Stimulated activated naive B cell treated with anti-CD40 and anti-IgM and Interleukin-4, amounts not matched to agents 10 μg/mL and 1 μg/mL and 100 μg/mL, for 72 hours (primary cell): Measurements from ENCODE around the gene SND1.

Experiments used
- ATAC-seq, 2 donors: fragments of 150-1000 bp; cut with Tn5 transposase; replicated peaks; 2 replicates each; pipeline ENCODE4 v1.10.0; 2021; ENCODE audit warnings: moderate library complexity in 1 of 2
- DNase-seq: peaks from one replicate; pipeline ENCODE4 v3.0.0; 2021
- H3K27ac Mint-ChIP-seq: one replicate; pipeline ENCODE4 v1.8.0; 2022; ENCODE audit warnings: mild to moderate bottlenecking, mixed read lengths
- H3K27me3 Mint-ChIP-seq, 2 donors: one replicate each; pipeline ENCODE4 v1.8.0; 2022; ENCODE audit warnings: mixed read lengths in 2 of 2
- H3K36me3 Mint-ChIP-seq, 2 donors: one replicate each; pipeline ENCODE4 v1.8.0; 2022; ENCODE audit warnings: mixed read lengths in 2 of 2, mild to moderate bottlenecking in 1 of 2
- H3K4me1 Mint-ChIP-seq, 2 donors: one replicate each; pipeline ENCODE4 v1.8.0; 2022; ENCODE audit warnings: mixed read lengths in 2 of 2, mild to moderate bottlenecking in 1 of 2
- H3K4me3 Mint-ChIP-seq, 2 donors: one replicate each; pipeline ENCODE4 v1.8.0; 2022; ENCODE audit warnings: mild to moderate bottlenecking in 2 of 2, mixed read lengths in 2 of 2, moderate library complexity in 1 of 2
- H3K9me3 Mint-ChIP-seq, 2 donors: one replicate each; pipeline ENCODE4 v1.8.0; 2022; ENCODE audit warnings: mixed read lengths in 2 of 2, mild to moderate bottlenecking in 1 of 2

The SND1 gene

DNA sequence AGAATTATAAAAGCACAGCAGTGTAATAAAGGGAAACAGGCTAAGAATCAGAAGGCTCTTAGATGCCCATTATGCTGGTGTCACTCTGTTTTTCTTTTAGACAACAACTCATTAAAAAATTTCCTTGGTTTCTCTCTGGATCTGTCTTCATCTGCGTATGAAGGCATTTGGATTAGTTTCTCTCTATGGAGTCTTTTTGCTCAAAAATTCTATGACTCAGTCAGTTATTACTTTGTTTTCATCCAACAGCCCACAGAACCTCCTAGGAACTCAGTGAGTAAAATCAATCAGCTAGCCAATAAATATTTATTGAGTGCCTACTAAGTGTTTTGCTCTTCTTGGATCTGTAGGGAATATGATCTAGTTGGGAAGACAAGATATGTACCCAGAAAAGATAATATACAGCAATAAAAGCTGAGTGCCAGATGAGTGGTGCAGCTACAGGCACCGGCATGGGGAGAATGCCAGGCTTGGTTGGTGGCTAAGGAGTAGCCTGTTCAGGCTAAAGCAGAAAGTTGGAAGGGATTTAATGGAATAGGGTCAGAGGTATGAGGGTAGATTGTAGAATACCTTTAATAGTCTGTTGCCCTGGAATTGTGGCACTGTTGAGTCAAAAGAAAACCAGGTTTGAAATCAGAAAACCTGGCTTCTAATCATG lies 223.1 kb downstream of the SND1 start:
- ATAC-seq (no peak), DNase-seq (no peak)
- Mint-ChIP-seq H3K27me3 (no peaks in the 10 kb centered on the region), H3K36me3 (peaks cover 20 to 36% of the 10 kb centered on the region in 2 donors), H3K9me3 (no peaks in the 10 kb centered on the region), H3K4me1 (peaks cover 7 to 8% of the 10 kb centered on the region in 2 donors), H3K4me3 (no peak overlapping the region), H3K27ac (no peak overlapping the region)

DNA sequence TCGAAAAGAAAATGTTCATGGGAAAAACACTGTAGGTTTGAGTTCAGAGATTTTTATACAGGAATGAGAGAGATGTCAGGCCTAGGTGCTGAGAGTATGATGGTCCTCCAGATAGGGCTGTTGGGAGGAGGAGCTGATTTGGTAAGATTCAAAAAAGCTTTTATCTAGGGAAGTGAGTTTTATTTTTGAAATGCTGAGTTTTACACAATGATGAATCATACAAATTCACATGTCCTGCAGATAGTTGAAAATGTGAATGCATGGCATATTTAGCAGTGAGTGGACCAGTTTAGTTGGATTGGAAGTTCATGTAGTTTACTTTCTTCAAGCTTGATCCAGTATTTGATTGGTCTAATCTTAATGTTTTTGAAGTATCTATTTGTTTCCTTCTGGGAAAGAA lies 224.4 kb downstream of the SND1 start:
- Mint-ChIP-seq H3K27me3 (no peaks in the 10 kb centered on the region), H3K4me1 (peaks cover 6 to 10% of the 10 kb centered on the region in 2 donors), H3K27ac (no peak overlapping the region), H3K9me3 (no peaks in the 10 kb centered on the region), H3K4me3 (no peak overlapping the region), H3K36me3 (peaks cover 20 to 34% of the 10 kb centered on the region in 2 donors)
- ATAC-seq (no peak), DNase-seq (no peak)

DNA sequence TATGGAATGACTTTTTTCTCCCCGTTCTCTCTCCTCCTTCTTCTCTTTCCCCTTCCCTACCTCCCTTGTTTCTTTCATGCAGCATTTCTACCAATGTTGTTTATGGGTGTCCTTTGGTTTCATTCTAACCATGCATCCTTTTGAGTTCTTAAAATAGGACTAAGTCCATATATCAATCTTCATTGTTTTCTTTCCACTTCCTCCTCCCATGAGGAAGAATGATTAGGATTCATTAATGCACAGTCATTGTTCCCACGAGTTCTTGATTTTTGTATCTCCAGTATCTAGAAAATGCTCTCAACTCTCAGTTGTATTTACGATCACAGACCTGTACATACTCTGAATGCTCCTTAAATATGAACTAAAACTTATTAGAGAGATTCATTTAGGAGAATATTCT lies 226.0 kb downstream of the SND1 start:
- Mint-ChIP-seq H3K4me3 (no peak overlapping the region), H3K4me1 (peaks cover 8 to 11% of the 10 kb centered on the region in 2 donors), H3K27ac (no peak overlapping the region), H3K36me3 (peaks cover 15 to 25% of the 10 kb centered on the region in 2 donors), H3K9me3 (no peaks in the 10 kb centered on the region), H3K27me3 (no peaks in the 10 kb centered on the region)
- DNase-seq = no peak
- ATAC-seq = no peak

DNA sequence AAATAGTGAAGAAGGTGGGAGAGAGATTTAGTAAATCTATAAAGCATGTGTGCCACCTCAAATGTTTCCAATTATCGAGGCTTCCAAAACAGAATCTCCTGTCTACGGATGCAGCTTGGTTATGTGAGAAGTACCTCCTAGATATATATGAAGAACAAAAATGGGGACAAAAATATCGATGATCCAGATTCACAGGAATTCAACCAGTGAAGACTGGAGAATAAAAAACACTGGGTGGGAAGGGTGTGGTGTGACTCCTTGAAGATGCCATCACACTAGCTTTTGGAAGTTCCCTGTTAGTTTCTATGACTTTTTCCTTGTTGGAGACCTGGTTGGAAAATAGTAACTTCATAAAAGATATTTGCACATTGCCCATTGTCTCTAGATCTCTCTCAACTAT lies 226.8 kb downstream of the SND1 start:
- H3K36me3 Mint-ChIP-seq = peaks cover 15 to 24% of the 10 kb centered on the region in 2 donors
- H3K4me1 Mint-ChIP-seq = peaks cover 8 to 11% of the 10 kb centered on the region in 2 donors
- ATAC-seq (no peak), DNase-seq (no peak)
- no peak overlapping the region for H3K4me3 Mint-ChIP-seq
- no peaks in the 10 kb centered on the region for H3K9me3 Mint-ChIP-seq
- H3K27ac Mint-ChIP-seq = no peak overlapping the region
- H3K27me3 Mint-ChIP-seq = no peaks in the 10 kb centered on the region

DNA sequence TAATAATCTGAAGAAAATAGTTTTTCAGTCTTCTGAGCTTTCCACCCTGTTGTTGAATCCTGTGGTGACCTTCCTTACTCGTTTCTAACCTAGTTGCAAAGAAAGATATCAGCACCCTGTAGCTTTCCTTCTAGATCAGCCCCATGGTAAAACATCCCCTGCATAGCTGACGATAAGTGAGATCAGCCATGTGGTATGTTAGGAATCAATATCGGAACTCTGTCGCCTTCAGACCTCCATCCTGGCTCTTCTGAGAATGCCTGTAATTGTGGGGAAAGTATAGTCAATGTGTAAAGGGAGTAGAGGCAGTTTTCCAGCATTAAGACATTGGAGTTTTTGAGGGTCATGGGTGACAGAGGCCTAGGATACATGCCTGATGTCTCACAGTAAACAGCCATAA lies 227.4 kb downstream of the SND1 start:
- ATAC-seq (no peak), DNase-seq (no peak)
- Mint-ChIP-seq H3K4me3 (no peak overlapping the region), H3K9me3 (no peaks in the 10 kb centered on the region), H3K27ac (no peak overlapping the region), H3K4me1 (peaks cover 8 to 9% of the 10 kb centered on the region in 2 donors), H3K27me3 (no peaks in the 10 kb centered on the region), H3K36me3 (peaks cover 15 to 19% of the 10 kb centered on the region in 2 donors)

DNA sequence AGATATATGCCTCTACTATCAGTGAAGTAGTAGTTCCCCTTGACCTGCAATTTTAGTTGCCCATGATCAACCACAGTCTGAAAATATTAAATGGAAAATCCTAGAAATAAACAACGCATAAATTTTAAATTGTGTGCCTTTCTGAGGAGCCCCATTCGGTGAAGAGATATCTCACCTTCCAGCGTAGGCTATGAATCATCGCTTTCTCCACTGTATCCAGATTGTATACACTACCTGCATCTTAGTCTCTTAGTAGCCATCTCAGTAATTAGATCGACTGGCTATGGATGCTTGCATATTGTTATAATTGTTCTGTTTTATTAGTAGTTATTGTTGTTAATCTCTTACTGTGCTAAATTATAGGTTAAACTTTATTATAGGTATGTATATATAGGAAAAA lies 227.9 kb downstream of the SND1 start:
- no peaks in the 10 kb centered on the region for H3K9me3 Mint-ChIP-seq
- ATAC-seq (no peak), DNase-seq (no peak)
- no peaks in the 10 kb centered on the region for H3K27me3 Mint-ChIP-seq
- peaks cover 8 to 12% of the 10 kb centered on the region in 2 donors for H3K4me1 Mint-ChIP-seq
- H3K36me3 Mint-ChIP-seq = peaks cover 18 to 22% of the 10 kb centered on the region in 2 donors
- no peak overlapping the region for H3K27ac Mint-ChIP-seq
- H3K4me3 Mint-ChIP-seq = no peak overlapping the region

DNA sequence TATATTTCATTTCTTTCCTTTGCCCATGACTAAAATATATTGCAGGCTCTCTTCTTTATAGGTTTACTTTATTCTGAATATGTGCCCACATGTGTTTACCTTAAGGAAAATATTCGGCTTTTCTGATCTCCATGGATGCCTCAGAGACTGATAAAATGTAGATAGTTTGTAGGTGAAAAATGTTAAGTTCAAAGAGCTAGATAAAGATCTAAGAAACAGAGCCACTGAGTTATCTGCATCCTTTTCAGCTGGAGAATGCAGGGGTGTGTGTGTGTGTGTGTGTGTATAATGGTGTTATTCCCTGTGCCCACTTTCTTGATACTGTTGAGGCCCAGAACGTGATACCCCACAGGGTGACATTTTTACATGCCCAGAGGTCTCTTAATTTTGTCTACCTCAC lies 228.5 kb downstream of the SND1 start:
- Mint-ChIP-seq H3K9me3 (no peaks in the 10 kb centered on the region), H3K27ac (no peak overlapping the region), H3K36me3 (peaks cover 14 to 22% of the 10 kb centered on the region in 2 donors), H3K27me3 (no peaks in the 10 kb centered on the region), H3K4me3 (no peak overlapping the region), H3K4me1 (peaks cover 8 to 12% of the 10 kb centered on the region in 2 donors)
- DNase-seq (no peak), ATAC-seq (no peak)

DNA sequence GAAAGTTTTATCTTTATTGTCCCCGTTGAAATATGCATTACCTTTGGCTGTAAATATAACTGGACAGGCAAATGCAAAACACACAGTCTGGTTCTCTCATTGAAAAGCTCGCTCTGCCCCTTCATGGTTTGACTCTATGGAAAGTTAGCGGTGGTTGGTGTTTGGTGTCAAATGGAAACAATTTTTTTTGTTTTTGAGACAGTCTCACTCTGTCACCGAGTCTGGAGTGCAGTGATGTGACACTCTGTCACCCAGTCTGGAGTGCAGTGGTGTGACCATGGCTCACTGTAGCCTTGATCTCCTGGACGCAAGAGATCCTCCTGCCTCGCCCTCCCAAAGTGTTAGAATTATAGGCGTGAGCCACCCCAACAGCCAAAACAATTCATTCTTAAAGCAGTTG lies 229.6 kb downstream of the SND1 start:
- H3K27me3 Mint-ChIP-seq = no peaks in the 10 kb centered on the region
- H3K9me3 Mint-ChIP-seq = no peaks in the 10 kb centered on the region
- H3K27ac Mint-ChIP-seq = peak overlapping the region; percentile 3
- H3K4me3 Mint-ChIP-seq = no peak overlapping the region
- H3K4me1 Mint-ChIP-seq = peaks cover 8 to 10% of the 10 kb centered on the region in 2 donors
- ATAC-seq (peak in 1 of 2 donors; percentile 58), DNase-seq (no peak)
- H3K36me3 Mint-ChIP-seq = peaks cover 16 to 24% of the 10 kb centered on the region in 2 donors

DNA sequence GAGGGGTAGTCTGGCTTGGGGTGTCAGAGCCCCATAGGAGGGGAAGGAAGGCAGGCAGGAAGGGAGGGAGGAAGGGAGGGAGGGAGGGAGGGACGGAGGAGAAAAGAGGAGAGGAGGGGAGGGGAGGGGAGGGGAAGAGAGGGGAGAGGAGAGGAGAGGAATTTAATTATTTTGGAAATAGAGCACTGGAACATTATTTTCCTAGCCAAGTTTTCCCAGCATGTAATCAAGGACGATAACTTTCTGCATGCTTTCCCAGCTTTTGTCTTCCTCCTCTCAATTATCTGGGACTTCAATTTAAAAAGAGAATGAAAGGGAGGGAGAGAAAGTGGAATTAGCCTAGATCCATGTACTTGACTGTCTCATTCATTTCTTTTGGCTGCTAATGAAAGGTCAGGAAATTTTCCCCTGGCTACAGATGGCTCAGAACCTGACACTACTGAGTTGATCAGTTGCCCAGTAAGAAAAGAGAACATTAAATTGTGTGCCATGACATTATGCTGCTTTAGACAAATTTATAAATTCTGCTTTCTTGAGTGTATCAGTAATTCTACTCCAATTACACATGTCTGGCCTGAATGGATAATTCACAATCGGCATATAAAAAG lies 230.4 kb downstream of the SND1 start:
- DNase-seq (no peak), ATAC-seq (no peak)
- H3K4me3 Mint-ChIP-seq = no peak overlapping the region
- no peak overlapping the region for H3K27ac Mint-ChIP-seq
- peaks cover 10 to 13% of the 10 kb centered on the region in 2 donors for H3K4me1 Mint-ChIP-seq
- H3K9me3 Mint-ChIP-seq = no peaks in the 10 kb centered on the region
- H3K36me3 Mint-ChIP-seq = peaks cover 23 to 32% of the 10 kb centered on the region in 2 donors
- H3K27me3 Mint-ChIP-seq = no peaks in the 10 kb centered on the region

DNA sequence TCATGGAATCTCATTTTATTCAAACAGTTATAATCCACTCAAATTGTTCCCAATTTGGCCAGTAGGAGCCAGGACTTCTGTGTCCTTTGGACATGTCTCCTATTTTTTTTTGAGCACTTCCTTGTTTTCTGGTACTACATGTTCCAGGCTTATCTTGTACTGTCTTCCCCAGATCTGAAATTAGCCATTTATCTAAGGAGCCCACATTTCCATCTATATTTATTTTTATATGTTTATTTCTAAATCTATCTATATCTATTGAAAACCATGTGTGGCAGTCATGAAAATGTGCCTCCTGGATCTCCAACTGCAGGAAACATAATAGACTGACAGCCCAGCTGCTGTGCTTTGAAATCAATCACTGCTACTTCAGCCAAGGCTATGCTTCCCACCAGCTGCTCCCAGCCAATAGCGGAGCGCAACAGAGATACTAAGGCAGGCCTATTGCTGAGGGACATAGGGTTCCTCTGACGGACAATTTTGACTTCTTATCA lies 232.1 kb downstream of the SND1 start:
- H3K27ac Mint-ChIP-seq = no peak overlapping the region
- H3K4me3 Mint-ChIP-seq = no peak overlapping the region
- DNase-seq (no peak), ATAC-seq (no peak)
- no peaks in the 10 kb centered on the region for H3K27me3 Mint-ChIP-seq
- H3K4me1 Mint-ChIP-seq = peaks cover 10 to 13% of the 10 kb centered on the region in 2 donors
- no peaks in the 10 kb centered on the region for H3K9me3 Mint-ChIP-seq
- H3K36me3 Mint-ChIP-seq = peaks cover 30 to 49% of the 10 kb centered on the region in 2 donors

DNA sequence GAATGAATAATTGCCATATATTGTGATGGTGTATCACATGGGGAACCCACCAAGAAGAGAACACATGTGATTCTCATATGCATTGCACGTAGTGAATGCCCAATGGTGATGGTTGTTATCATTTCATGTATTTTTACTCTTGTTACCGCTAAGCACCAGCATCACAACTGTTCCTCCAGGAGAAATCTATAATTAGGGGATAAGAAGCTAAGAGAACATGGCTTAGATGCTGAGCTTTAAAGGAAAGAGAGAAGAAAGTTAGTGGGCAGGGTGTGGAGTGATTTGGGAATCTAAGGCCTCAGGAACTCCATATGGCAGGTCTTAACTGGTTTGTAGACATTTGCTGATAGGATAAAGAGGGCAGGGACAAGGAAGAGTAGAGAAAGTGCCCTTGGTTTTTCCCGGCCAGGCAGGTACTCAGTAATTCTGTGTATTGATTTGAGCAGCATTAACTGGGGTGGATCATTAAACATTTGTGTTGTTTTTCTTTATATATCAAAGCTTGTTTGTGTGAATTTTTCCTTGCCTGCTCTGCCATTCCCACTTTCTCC lies 233.3 kb downstream of the SND1 start:
- H3K27me3 Mint-ChIP-seq = no peaks in the 10 kb centered on the region
- H3K4me1 Mint-ChIP-seq = peaks cover 15 to 21% of the 10 kb centered on the region in 2 donors
- H3K27ac Mint-ChIP-seq = no peak overlapping the region
- ATAC-seq (no peak), DNase-seq (no peak)
- no peaks in the 10 kb centered on the region for H3K9me3 Mint-ChIP-seq
- H3K36me3 Mint-ChIP-seq = peaks cover 39 to 60% of the 10 kb centered on the region in 2 donors
- no peak overlapping the region for H3K4me3 Mint-ChIP-seq

DNA sequence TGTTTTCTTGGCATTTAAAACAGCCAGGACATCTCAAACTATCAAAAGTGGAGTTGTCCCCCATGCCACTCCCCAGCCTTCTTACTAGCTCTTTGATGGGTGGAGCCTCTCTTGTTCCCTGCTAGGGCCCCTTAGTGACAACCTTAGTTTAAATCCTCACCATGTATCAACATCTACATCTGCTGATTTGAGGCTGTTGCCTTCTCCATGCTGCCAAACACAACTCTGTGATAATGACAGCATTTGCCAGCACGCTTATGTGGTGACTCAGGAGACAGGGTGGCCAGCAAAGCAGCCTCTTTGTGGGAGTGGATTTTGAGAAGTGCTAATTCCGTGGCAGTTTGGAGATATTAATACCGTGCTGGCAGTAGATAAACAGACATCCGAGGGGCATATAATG lies 233.8 kb downstream of the SND1 start:
- Mint-ChIP-seq H3K36me3 (peaks cover 40 to 65% of the 10 kb centered on the region in 2 donors), H3K9me3 (no peaks in the 10 kb centered on the region), H3K4me3 (no peak overlapping the region), H3K27me3 (no peaks in the 10 kb centered on the region), H3K27ac (no peak overlapping the region), H3K4me1 (peaks cover 13 to 23% of the 10 kb centered on the region in 2 donors)
- ATAC-seq = no peak
- DNase-seq = no peak

DNA sequence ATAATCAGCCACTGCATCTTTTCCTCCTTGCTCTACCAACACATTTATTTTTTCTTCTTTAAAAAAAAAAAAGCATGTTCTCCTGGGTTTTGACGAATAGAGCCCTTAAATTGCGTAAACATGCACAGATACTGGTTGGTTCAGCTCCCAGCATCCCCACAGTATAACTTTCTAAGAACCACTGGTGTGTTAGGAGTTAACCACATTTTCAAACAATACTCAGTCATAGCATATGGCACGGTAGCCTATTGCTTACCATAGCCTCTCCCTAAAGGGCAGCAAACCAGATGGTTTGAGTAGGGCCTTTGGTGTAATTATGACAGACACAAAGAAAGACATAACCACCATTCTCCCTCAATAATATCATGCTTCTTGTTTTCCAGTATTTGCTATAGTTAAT lies 234.3 kb downstream of the SND1 start:
- Mint-ChIP-seq H3K9me3 (no peaks in the 10 kb centered on the region), H3K4me1 (peaks cover 13 to 23% of the 10 kb centered on the region in 2 donors), H3K27me3 (no peaks in the 10 kb centered on the region), H3K4me3 (no peak overlapping the region), H3K27ac (no peak overlapping the region), H3K36me3 (peaks cover 43 to 69% of the 10 kb centered on the region in 2 donors)
- no peak for DNase-seq
- ATAC-seq = no peak

DNA sequence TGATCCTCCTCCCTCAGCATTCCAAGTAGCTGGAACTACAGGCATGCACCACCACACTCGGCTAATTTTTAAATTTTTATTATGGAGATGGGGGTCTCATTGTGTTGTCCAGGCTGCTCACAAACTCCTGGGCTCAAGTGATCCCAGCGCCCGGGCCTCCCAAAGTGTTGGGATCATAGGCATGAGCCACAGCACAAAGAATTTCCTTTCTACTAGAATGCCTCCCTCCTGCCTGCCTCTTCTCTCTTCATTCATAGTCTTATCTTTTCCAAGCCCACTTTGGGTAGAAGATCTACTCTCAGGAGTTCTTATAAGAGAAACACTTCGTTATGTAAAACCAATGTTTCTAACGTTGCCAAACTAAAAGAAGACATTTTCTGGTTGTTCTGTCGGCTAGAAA lies 235.1 kb downstream of the SND1 start:
- H3K9me3 Mint-ChIP-seq = no peaks in the 10 kb centered on the region
- H3K4me1 Mint-ChIP-seq = peaks cover 17 to 22% of the 10 kb centered on the region in 2 donors
- DNase-seq (no peak), ATAC-seq (no peak)
- H3K4me3 Mint-ChIP-seq = no peak overlapping the region
- peaks cover 48 to 74% of the 10 kb centered on the region in 2 donors for H3K36me3 Mint-ChIP-seq
- H3K27ac Mint-ChIP-seq = no peak overlapping the region
- no peaks in the 10 kb centered on the region for H3K27me3 Mint-ChIP-seq

DNA sequence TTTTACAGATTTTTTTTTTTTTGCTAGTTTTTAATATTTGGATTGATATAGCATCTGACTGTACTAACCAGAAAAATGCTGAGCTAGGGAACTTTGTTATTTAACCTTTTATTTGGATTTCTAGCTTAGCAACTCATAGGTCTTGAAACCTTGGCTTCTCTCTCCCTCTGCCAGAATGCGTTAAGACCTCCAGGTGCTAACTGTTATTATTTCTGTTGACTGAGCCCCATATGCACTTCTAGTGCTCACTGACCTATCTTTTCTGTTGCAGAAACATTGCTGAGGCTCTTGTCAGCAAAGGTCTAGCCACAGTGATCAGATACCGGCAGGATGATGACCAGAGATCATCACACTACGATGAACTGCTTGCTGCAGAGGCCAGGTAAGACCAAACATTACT lies 235.6 kb downstream of the SND1 start:
- Mint-ChIP-seq H3K36me3 (peaks cover 50 to 79% of the 10 kb centered on the region in 2 donors), H3K9me3 (no peaks in the 10 kb centered on the region), H3K4me3 (no peak overlapping the region), H3K4me1 (peaks cover 22 to 27% of the 10 kb centered on the region in 2 donors), H3K27me3 (no peaks in the 10 kb centered on the region), H3K27ac (no peak overlapping the region)
- ATAC-seq (no peak), DNase-seq (no peak)
